ENCODE measurements around the gene S1PR2. TPM values are rescaled to one million over a fixed set of nuclear protein-coding genes. Genes with fewer than 3 reads are reported as not detected.
"Not testable (repeated sequence)": the region's sequence is repeated elsewhere in the genome, so short reads cannot be mapped to it uniquely, and the experiment has no call there.

Gene S1PR2
- total RNA-seq, 1 experiment from 2014 or later: 7.0 TPM

DNA sequence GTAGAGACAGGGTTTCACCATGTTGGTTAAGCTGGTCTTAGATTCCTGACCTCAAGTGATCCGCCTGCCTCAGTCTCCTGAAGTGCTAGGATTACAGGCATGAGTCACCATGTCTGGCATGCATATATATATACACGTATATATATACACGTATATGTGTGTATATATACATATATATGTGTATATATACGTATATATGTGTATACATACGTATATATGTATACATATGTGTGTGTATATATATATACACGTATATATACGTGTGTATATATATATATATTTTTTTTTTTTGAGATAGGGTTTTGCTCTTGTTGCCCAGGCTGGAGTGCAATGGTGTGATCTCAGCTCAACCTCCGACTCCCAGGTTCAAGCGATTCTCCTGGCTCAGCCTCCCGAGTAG is 48.3 kb downstream of the S1PR2 start:
- DNase-seq (ENCODE audit: low read depth in 1 of 2, low spot score in 2 of 2): no peak
- Histone ChIP-seq H3K9me3 (replicated peaks) (no peaks in the 10 kb centered on the region; the same call in 1 of the 2 replicates), H3K27ac (no peak overlapping the region), H3K4me1 (replicated peaks) (no peaks in the 10 kb centered on the region), H3K27me3 (replicated peaks) (no peaks in the 10 kb centered on the region), H3K4me3 (no peak overlapping the region), H3K36me3 (peaks cover 95% of the 10 kb centered on the region)

DNA sequence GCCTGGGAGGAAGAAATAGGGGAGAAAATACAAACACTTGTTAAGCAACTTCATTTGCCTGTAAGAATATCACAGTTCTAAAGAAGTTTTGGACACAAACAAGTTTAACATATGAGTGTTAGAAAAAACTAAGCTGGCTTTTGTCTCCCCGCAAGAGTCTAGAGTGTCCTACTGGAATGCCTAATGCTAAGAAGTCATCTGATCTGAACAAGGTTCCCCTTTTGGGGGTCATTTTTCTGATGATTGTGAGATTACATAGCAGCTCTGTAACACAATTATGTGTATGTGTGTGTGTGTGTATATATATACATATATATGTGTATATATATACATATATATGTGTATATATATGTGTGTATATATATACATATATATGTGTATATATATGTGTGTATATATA is 49.1 kb downstream of the S1PR2 start:
- no peaks in the 10 kb centered on the region for H3K27me3 ChIP-seq (replicated peaks)
- no peak for DNase-seq (ENCODE audit: low read depth in 1 of 2, low spot score in 2 of 2)
- no peaks in the 10 kb centered on the region for H3K4me1 ChIP-seq (replicated peaks)
- H3K36me3 ChIP-seq: peaks cover 93% of the 10 kb centered on the region
- no peak overlapping the region for H3K27ac ChIP-seq
- H3K4me3 ChIP-seq: no peak overlapping the region
- no peaks in the 10 kb centered on the region; the same call in 1 of the 2 replicates for H3K9me3 ChIP-seq (replicated peaks)

DNA sequence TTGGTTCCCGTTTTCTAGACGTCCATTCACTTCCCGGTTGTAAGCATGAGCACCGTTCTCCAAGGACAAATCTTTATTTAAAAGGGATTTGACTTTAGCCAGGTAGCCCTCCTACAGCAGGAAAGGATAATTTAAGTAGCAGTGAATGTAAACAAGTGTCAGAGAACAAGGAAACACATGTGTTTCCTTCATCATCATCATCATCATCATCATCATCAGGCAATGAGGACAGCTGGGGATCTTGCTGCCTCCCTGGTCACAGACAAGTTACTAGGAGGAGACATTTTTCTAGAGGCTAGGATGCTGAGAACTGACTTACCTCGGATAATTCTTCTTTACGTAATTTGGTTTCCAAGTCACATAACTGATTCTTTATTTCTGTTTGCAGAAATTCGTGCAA is 50.7 kb downstream of the S1PR2 start:
- H3K27ac ChIP-seq: no peak overlapping the region
- peaks cover 93% of the 10 kb centered on the region for H3K36me3 ChIP-seq
- no peaks in the 10 kb centered on the region for H3K27me3 ChIP-seq (replicated peaks)
- H3K9me3 ChIP-seq (replicated peaks): no peaks in the 10 kb centered on the region; the same call in 1 of the 2 replicates
- H3K4me1 ChIP-seq (replicated peaks): no peaks in the 10 kb centered on the region
- no peak for DNase-seq (ENCODE audit: low read depth in 1 of 2, low spot score in 2 of 2)
- H3K4me3 ChIP-seq: no peak overlapping the region

DNA sequence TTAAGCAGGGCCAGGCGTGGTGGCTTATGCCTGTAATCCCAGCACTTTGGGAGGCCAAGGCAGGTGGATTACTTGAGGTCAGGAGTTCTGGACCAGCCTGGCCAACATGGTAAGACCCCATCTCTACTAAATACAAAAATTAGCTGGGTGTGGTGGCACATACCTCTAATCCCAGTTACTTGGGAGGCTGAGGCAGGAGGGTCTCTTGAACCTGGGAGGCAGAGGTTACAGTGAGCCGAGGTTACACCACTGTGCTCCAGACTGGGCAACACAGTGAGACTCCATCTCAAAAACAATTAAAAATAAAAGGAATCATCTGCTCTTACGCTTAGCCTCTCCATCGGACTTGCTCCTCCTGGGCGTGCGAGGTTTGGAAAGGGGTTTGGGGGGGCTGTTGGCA is 51.1 kb downstream of the S1PR2 start:
- not testable (repeated sequence) for DNase-seq (ENCODE audit: low read depth in 1 of 2, low spot score in 2 of 2); H3K4me1 ChIP-seq (replicated peaks); H3K4me3 ChIP-seq; H3K9me3 ChIP-seq (replicated peaks); H3K27ac ChIP-seq; H3K27me3 ChIP-seq (replicated peaks)
- H3K36me3 ChIP-seq: peaks cover 93% of the 10 kb centered on the region

DNA sequence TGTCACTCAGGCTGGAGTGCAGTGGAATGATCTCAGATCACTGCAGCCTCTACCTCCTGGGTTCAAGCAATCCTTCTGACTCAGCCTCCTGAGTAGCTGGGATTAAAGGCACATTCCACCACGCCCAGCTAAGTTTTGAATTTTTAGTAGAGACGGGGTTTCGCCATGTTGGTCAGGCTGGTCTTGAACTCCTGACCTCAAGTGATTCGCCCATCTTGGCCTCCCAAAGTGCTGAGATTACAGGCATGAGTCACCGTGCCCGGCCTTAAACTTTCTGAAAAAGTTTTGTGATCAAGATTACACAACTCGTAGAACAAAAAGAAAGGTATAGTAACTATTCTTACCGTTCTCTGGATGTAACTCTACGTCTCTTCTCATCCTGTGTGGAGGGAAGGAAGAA is 57.6 kb downstream of the S1PR2 start:
- Histone ChIP-seq H3K27ac (peak overlapping the region; percentile 26), H3K36me3 (peaks cover 94% of the 10 kb centered on the region), H3K9me3 (replicated peaks) (no peaks in the 10 kb centered on the region), H3K4me3 (no peak overlapping the region), H3K27me3 (replicated peaks) (no peaks in the 10 kb centered on the region), H3K4me1 (replicated peaks) (peaks cover 9% of the 10 kb centered on the region)
- DNase-seq (ENCODE audit: low read depth in 1 of 2, low spot score in 2 of 2): peak; percentile 21 to 57

Other genes starting within 250 kb of the S1PR2 start
- gene COL5A3, start 220.8 kb downstream of the S1PR2 start, total RNA-seq (2014; rRNA removed; shearing (Covaris generic)): 0.38 and 0.39 TPM in 2 replicates
- gene RDH8, start 217.8 kb downstream of the S1PR2 start, total RNA-seq (2014; rRNA removed; shearing (Covaris generic)): not detected in 2 replicates
- gene SHFL, start 145.0 kb downstream of the S1PR2 start, total RNA-seq (2014; rRNA removed; shearing (Covaris generic)): 14.5 and 17.4 TPM in 2 replicates
- 0.11 TPM in 1 of 2 replicates, not detected in the other for gene ANGPTL6, start 128.7 kb downstream of the S1PR2 start, total RNA-seq (2014; rRNA removed; shearing (Covaris generic))
- 28.0 and 31.4 TPM in 2 replicates for gene PPAN, start 125.0 kb downstream of the S1PR2 start, total RNA-seq (2014; rRNA removed; shearing (Covaris generic))
- gene P2RY11, start 119.6 kb downstream of the S1PR2 start, total RNA-seq (2014; rRNA removed; shearing (Covaris generic)): 1.9 and 2.2 TPM in 2 replicates
- 295 and 346 TPM in 2 replicates for gene EIF3G, start 111.4 kb downstream of the S1PR2 start, total RNA-seq (2014; rRNA removed; shearing (Covaris generic))
- gene DNMT1, start 36.4 kb downstream of the S1PR2 start, total RNA-seq (2014; rRNA removed; shearing (Covaris generic)): 120 and 170 TPM in 2 replicates
- gene MRPL4, start 20.9 kb upstream of the S1PR2 start, total RNA-seq (2014; rRNA removed; shearing (Covaris generic)): 86.3 and 87.4 TPM in 2 replicates
- gene ICAM1, start 39.8 kb upstream of the S1PR2 start, total RNA-seq (2014; rRNA removed; shearing (Covaris generic)): 11.9 and 17.2 TPM in 2 replicates
- not detected in 2 replicates for gene ICAM4, start 55.6 kb upstream of the S1PR2 start, total RNA-seq (2014; rRNA removed; shearing (Covaris generic))
- 0.38 and 0.79 TPM in 2 replicates for gene ICAM5, start 58.6 kb upstream of the S1PR2 start, total RNA-seq (2014; rRNA removed; shearing (Covaris generic))
- gene ZGLP1, start 78.5 kb upstream of the S1PR2 start, total RNA-seq (2014; rRNA removed; shearing (Covaris generic)): 1.2 TPM in 1 of 2 replicates, not detected in the other
- 25.5 and 84.1 TPM in 2 replicates for gene FDX2, start 84.7 kb upstream of the S1PR2 start, total RNA-seq (2014; rRNA removed; shearing (Covaris generic))
- 27.3 and 36.4 TPM in 2 replicates for gene RAVER1, start 102.2 kb upstream of the S1PR2 start, total RNA-seq (2014; rRNA removed; shearing (Covaris generic))
- 6.0 and 8.1 TPM in 2 replicates for gene ICAM3, start 108.3 kb upstream of the S1PR2 start, total RNA-seq (2014; rRNA removed; shearing (Covaris generic))
- 62.3 and 72.4 TPM in 2 replicates for gene TYK2, start 149.2 kb upstream of the S1PR2 start, total RNA-seq (2014; rRNA removed; shearing (Covaris generic))
- gene CDC37, start 172.2 kb upstream of the S1PR2 start, total RNA-seq (2014; rRNA removed; shearing (Covaris generic)): 284 and 367 TPM in 2 replicates
- gene PDE4A, start 189.2 kb upstream of the S1PR2 start, total RNA-seq (2014; rRNA removed; shearing (Covaris generic)): 6.9 and 11.5 TPM in 2 replicates

Data from SJSA1 (cell line).